SKM-1 (cell line): ENCODE measurements around the gene DNAJC17.
A peak's percentile ranks its signal among the peaks of the same experiment; 100 is the strongest.

ENCODE experiments used
- DNase-seq: peaks from one replicate; lab custom pipeline; 2025; ENCODE audit not compliant: unreplicated experiment; lab: John Stamatoyannopoulos, UW

Gene DNAJC17, protein sequence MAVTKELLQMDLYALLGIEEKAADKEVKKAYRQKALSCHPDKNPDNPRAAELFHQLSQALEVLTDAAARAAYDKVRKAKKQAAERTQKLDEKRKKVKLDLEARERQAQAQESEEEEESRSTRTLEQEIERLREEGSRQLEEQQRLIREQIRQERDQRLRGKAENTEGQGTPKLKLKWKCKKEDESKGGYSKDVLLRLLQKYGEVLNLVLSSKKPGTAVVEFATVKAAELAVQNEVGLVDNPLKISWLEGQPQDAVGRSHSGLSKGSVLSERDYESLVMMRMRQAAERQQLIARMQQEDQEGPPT

DNA sequence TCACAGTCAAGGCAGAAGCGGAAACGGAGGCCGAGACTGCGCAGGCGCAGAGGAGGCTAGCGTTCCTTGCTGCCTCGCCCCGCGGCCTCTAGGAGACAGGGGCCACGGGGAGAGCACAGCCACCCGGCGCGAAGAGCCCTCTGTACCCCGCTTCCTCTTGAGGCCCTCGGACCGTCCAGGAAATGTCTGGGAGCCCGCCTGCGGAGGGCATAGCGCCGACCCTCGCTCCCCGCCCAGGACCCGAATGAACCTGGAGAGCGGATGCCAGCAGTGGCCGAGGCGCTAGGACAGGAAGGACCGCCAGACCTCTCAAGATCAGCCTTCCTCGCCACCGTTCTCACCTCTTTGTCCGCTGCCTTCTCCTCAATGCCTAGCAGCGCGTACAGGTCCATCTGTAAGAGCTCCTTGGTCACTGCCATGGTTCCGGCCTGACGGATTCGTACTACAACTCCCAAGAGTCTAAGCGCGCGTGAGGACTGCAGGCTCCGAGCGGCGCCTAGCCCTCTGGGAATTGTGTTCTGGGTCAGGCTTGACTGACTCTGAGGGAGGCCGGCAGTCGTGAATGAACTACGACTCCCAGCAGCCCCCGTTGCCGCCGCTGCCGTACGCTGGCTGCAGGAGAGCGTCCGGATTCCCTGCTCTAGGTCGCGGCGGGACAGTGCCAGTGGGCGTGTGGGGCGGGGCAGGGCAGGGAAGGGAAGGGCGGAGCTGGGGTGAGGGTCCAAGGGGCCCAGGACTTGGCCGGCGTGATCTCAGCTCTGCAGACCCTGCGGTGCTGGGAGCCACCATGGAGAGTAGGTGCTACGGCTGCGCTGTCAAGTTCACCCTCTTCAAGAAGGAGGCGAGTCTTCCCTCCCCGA is at the start of gene DNAJC17, which contains the start of gene ZFYVE19:
Gene DNAJC17, minus strand, starts transcription at position 446 of the 860 bp plus-strand sequence. Its CDS starts 27 bp downstream, at position 419.
Gene ZFYVE19, plus strand, starts transcription at position 62 of the 860 bp plus-strand sequence. Its CDS starts 501 bp downstream, at position 563.
- peak; percentile 98 for DNase-seq

DNA sequence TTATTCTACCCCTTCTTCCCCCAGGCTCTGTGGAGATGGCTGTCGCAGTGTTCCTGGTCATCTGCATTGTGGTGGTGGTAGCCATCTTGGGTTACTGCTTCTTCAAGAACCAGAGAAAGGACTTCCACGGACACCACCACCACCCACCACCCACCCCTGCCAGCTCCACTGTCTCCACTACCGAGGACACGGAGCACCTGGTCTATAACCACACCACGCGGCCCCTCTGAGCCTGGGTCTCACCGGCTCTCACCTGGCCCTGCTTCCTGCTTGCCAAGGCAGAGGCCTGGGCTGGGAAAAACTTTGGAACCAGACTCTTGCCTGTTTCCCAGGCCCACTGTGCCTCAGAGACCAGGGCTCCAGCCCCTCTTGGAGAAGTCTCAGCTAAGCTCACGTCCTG is 49.5 kb upstream of the DNAJC17 start:
- DNase-seq, result no peak

DNA sequence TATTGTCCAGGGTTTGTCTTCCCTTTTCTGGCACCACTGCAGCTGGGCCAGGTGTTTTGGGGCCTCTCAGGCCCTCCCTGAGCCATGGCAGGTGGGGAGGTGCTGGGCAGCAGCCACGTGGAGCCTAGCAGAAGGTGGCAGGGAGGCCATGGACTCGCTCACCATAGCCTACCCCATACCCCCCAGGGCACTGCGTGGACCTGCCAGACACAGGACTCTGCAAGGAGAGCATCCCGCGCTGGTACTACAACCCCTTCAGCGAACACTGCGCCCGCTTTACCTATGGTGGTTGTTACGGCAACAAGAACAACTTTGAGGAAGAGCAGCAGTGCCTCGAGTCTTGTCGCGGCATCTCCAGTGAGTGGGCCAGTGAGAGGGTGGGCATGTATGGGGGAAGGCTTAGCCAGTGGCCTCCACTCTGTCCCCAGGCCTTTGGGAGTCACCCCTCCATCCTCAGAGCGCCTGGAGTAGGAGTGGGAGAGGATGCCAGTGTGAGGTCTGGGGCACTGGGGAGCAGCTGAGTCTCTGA is 48.5 kb upstream of the DNAJC17 start:
- DNase-seq, result no peak

DNA sequence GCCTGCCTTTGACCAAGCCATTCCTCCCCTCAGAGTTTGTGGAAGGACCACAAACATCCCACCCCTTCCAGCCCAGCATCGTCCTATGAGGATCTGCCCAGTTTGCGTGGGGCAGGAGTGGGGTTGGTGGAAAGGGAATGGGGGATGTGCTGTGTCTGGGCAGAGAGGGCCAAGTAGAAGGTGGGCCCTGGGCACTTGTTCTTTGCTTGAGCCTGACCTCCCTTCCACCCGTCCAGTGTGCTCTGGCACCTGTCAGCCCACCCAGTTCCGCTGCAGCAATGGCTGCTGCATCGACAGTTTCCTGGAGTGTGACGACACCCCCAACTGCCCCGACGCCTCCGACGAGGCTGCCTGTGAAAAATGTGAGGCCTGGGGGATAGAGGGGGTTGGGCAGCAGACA is 46.9 kb upstream of the DNAJC17 start:
- DNase-seq, result no peak

DNA sequence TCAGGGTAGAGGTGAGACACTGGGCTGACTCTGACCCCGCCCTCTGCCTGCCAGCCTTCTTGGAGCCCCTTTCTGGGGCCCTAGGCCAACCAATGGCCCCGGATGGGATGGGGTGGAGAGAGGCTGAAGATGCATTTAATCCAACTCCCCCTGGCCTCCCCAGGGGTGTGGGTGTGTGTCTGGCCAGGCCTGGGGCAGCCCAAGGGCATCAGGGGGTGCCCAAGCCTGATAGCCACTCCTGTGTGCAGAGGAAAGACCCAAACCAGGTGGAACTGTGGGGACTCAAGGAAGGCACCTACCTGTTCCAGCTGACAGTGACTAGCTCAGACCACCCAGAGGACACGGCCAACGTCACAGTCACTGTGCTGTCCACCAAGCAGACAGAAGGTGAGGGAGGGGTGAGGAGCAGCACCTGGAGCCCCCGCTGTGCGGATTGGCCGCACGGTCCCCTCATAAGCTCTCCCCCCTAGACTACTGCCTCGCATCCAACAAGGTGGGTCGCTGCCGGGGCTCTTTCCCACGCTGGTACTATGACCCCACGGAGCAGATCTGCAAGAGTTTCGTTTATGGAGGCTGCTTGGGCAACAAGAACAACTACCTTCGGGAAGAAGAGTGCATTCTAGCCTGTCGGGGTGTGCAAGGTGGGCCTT is 46.1 kb upstream of the DNAJC17 start:
- no peak for DNase-seq

DNA sequence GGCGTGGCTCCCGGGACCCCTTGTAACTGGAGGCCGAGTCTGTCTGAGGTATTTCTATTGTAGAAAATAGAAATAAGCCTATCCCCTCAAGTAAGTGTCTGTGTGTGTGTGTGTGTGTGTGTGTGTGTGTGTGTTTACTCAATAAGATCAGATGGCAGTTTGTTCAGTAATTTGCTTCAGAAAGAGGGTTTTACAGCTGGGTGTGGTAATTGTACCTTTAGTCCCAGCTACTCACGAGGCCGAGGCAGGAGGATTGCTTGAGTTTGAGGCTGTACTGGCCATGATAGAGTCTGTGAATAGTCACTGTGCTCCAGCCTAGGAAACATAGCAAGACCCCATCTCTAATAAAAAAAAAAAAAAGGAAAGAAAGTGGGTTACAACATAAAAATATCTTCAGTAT is 45.3 kb upstream of the DNAJC17 start:
- DNase-seq, result no peak

DNA sequence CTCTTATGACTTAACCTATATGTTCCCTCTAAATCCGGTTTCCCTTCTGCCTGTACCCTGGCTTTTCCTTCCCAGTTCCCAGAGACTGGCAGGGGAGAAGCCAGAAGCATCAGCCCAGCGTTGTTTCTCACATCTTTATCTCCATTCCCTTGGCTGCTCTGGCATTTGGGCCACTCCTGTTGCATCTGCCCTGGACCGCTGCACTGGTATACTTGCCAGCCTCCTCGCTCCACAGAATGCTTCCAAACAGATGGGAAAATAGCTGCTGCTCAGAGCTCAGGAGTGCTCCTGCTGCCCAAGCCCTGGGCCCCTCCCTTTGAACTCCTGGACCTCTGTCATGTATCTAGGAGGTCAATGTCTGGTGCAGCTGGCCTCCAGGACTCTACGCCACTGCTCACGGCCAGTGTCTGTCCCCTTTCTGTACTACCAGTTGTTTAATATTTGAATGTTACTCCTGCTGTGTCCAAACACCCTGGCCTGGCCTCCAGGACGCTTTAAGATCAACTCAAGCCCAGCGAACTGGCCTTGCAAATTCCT is 43.4 kb upstream of the DNAJC17 start:
- DNase-seq, result no peak

DNA sequence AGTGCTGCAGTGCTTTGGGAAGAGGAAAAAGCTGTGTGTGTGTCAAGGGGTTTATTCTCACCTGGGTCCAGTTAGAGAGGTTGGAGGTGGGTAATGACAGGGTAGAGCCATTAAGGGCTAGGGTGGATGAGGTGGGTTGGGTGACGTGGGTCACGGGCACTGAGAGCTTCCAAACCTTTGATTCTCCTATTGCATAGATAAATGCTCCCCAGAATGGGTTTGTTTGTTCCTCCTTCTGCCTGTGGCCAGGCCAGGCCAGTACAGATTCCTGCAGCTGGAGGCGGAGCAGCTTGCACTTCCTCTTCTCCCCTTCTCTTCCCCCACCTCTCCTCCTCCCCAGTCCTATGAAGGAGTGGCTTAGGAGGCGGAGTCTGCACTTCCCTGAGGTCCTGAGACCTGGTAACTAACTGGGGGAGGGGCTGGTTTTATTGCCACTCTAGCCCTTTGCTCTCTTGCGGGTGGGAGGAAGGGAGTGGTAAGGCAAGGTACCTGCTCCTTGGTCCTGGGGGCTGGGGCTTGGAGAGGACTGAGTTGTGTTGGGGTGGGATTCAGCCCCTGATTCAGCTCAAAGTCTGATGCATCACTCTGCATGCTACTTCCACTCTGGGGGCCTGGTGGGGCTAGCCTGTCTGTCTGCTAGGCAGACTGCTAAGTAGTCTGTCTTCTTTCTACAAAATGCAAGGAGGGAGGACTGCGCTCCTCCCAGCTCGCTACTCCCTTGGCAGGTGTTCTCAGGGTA is 40.1 kb upstream of the DNAJC17 start:
- peak; percentile 97 for DNase-seq

DNA sequence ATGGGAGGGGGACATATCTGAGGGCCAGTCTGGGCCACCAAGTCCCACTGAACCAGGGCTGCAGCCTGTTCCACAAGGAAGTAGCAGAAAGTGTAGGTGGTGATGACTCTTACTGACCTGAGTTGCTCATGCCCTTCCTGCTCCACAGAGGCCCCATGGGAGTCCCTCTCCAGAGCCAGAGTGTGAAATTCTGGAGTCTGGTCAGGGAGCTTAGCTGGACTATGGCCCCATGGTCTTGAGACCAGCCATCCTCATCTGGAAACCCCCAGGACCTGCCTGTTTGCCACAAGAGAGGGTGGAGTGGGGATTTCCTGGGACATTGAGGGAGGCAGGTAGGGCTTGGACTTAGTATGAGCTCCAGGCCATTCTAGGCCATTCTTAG is 39.6 kb upstream of the DNAJC17 start:
- no peak for DNase-seq

DNA sequence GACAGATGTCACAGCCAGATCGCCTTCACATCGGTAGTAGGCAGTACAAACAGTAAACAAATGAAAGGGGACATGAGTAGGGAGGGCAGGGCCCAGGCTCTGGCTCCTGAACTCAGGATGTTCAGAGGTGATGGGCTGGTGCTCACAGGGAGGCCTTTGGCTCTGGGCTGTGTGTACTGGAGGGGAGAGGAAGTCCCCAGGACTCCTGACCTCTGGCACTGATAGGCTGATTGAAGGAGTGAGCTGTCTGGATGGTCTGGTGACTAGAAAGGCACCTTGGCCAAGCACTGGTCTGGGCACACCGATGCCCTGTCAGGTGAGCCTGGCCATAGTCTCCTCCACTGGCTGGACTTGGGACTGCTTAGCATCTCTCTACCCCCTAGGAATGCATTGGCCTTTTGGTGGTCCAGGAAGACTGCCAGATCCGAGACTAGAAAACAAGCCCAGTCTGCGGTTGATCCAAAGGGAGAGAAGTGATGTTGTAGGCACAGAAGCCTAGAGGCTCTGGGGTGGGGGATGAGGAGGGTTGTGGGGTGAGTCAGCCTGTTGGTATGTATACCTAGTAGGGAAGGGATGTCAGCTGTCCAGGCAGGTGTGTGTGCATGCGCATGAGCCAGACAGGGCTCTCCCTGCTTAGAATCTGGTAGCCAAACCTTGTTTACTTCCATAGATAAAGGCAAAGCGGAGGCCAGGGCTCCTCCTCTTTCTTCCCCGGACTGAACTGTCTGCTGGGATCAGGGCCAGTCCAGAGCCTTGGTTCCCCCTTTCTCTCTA is 38.4 kb upstream of the DNAJC17 start:
- DNase-seq, result no peak

DNA sequence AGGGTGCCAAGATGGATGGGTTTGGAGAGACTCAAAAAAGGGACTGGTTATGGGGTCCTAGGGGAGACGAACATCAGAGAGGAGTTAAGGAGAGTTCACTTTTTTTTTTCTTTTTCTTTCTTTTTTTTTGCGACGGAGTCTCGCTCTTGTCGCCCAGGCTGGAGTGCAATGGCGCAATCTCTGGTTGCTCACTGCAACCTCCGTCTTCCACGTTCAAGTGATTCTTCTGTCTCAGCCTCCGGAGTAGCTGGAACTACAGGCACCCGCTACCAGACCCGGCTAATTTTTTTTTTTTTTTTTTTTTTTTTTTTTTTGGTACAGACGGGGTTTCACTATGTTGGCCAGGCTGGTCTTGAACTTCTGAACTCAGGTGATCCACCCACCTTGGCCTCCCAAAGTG is 37.8 kb upstream of the DNAJC17 start:
- no peak for DNase-seq

DNA sequence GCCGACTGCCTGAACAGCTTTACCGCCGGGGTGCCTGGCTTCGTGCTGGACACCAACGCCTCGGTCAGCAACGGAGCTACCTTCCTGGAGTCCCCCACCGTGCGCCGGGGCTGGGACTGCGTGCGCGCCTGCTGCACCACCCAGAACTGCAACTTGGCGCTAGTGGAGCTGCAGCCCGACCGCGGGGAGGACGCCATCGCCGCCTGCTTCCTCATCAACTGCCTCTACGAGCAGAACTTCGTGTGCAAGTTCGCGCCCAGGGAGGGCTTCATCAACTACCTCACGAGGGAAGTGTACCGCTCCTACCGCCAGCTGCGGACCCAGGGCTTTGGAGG is 37.4 kb upstream of the DNAJC17 start:
- DNase-seq, result no peak

DNA sequence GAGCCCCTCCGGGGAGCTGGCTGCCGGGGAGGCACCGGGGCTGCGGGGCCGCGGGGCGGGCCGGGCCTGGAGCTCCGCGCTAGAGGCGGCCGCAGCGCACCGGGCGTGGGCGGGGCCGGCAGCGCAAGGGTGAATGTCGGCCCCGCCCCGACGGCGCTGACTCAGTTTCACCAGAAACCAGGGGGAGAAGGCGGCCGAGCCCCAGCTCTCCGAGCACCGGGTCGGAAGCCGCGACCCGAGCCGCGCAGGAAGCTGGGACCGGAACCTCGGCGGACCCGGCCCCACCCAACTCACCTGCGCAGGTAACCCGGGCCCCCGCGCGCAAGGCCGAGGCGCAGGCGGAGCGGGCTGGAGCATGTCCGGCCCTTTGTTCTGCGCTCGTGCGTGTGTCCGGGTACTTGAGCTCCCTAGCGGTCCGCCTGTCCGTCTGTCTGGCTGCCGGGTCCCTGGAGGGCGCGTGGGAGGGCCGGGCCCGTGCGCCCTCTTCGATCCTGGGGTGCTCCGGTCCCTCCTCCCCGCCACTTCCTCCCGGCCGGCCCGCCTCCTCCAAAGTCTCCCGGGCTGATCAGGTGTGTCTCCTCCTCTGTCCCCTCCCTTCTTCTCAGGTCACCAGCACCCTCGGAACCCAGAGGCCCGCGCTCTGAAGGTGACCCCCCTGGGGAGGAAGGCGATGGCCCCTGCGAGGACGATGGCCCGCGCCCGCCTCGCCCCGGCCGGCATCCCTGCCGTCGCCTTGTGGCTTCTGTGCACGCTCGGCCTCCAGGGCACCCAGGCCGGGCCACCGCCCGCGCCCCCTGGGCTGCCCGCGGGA is 36.8 kb upstream of the DNAJC17 start, which contains the start of gene SPINT1:
Gene SPINT1, plus strand, starts transcription at position 164 of the 811 bp plus-strand sequence. Its CDS starts 507 bp downstream, at position 671.
- DNase-seq, result no peak

DNA sequence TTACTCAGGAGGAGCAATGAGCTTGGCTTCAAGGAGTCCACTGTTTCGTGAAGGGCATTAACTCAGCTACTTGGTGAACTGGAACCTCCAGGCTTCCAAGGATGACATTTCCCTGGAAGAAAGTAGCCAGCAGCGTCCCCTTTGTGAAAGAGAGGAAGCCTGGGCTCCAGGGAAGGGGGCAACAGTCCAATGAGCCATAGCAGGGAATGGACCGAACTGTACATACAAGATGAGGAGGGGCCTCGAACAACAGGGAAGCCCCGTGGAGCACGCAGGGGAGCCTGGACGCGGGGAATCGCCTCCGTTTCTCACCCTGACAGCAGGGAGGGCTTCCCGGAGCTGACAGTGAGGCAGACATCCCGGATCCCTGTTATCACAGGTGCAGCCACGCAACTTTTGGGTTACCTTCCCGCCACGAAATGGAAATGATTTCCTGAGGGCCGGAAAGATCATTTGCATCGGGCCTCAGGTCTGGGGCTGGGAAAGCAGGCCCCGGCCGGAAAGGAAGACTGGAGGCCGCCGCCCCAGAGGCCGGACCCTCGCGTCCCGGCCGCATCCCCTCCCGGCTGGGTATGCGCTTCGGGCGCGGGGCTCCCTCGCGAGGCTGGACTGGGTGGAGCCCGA is 36.1 kb upstream of the DNAJC17 start:
- DNase-seq, result no peak

DNA sequence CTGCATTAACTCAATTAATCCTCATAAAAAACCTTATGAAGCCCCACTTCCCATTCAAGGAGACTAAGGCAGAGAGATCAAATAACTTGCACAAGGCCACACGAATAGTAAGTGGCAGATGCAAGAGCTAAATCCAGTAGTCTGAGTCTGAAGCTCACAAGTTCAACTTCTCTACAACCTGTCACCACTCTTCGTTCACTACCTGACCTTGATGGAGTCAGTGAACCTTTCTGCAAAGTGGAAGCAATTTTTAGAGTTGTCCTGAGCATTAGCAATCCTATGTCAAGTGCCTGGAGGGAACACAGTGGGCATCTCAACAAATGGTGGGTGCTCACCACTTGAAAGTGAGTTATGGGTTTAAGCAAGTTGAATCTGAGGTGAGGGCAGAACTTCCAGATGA is 34.5 kb upstream of the DNAJC17 start:
- no peak for DNase-seq

DNA sequence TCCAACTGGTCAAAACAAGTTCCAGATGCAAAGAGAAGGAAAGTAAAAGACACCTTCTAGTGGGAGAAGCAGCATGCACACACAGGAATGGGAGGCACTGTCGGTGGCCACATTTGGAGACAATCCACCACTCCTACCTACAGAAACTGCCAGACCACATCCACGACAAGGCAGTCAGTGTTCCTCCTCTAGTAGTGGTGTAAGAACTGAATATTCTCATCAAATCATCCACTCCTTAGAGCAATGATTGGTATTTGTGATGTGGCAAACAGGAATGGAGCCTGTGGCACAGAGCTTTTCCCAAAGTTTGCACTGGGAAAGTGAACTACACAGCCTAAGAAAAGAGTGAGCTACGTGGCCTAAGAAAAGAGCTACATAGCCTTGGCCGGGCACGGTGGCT is 31.5 kb upstream of the DNAJC17 start:
- DNase-seq, result no peak

DNA sequence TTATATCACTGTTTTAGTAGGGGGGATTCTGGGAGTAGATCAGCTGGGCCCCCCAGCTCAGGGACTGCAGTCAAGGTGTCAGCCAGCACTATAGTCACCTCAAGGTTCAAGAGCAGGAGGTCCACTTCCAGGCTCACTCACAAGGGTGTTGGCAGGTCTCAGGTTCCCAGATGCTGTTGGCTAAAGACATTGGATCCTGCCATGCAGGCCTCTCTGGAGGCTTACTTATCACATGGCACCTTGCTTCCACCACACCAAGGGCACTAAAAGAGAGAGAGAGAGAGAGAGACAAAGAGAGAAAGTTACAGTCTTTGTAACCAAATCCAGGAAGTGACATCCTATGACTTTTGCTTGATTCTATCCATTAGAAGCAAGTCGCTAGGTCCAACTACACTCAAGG is 28.7 kb upstream of the DNAJC17 start:
- DNase-seq, result no peak

DNA sequence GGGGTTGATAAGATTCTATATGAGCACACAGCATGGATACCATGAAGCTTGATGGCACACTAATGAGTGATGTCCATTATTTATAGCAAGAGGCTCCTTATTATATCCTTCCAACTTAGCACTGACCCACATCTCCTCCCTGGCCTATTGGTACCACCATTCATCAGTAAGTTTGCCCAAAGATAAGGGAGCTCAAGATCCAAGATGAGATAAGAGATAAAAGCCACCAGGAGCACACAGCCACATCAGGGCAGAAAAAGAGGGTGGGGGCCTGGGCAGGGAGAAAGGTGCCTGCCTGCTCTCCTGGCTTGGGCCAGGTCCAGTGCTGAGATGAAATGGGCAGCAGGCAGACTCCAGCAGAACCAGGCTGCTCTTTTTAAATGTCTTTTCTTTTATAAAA is 25.6 kb upstream of the DNAJC17 start:
- DNase-seq, result no peak

DNA sequence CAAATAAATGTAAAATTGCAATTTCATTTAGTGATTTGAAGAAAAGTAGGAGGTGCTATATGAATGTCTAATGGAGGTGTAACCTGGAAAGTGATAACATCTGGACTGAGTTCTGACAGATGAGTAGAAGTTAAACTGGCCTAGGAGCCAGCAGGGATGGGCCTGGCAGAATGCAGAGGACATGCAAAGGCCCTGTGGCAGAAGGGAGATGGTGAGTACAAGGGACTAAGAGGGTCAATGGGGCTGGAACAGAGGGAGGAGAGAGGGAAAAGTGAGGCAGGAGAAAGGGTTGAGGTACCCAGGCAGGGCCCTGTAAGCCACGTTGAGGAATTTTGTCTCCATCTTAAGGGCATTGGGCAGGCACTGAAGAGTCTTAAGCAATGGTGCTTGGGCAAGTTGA is 24.6 kb upstream of the DNAJC17 start:
- no peak for DNase-seq
